ENCODE results near the gene DTNB. TPM values are rescaled to one million over a fixed set of nuclear protein-coding genes. Genes with fewer than 3 reads are reported as not detected.

DTNB gene
- total RNA-seq, 4 donors from 2014 or later = 3.0 to 7.5 (median 4.3) TPM

GRCh38 chr2:25340181-25340921 lies 333.0 kb downstream of the DTNB start:
- Histone ChIP-seq H3K27ac (replicated peaks in 1 of 4) (peak overlapping the region; percentile 86 to 90 (median 88)), H3K36me3 (no peaks in the 10 kb centered on the region), H3K4me1 (peaks cover 51 to 60% (median 59%) of the 10 kb centered on the region in 4 donors), H3K4me3 (peak overlapping the region; percentile 80 to 95 (median 82)), H3K27me3 (no peaks in the 10 kb centered on the region), H3K9me3 (no peaks in the 10 kb centered on the region)
- intact Hi-C loops (cut with DNase I) = loop anchor here (2.0 kb wide), 1 partner anchor 62 kb away; no protein-coding TSS in a partner anchor
- WGBS = 0% methylated on average over 19 of the region's 73 CpGs
- TF ChIP-seq EP300 (IDR thresholded peaks at IDR 0.05) (no peak), CTCF (IDR thresholded peaks at IDR 0.05) (no peak), POLR2A (IDR thresholded peaks at IDR 0.05; ENCODE audit: low read depth) (no peak), POLR2AphosphoS5 (IDR thresholded peaks at IDR 0.05) (no peak)
- DNase-seq (ENCODE audit: extremely low spot score) = no peak

GRCh38 chr2:25339791-25340180 lies 333.6 kb downstream of the DTNB start:
- Histone ChIP-seq H3K36me3 (no peaks in the 10 kb centered on the region), H3K4me3 (peak overlapping the region; percentile 80 to 95 (median 82)), H3K27ac (replicated peaks in 1 of 4) (peak overlapping the region; percentile 86 to 90 (median 88)), H3K4me1 (peaks cover 56 to 65% (median 64%) of the 10 kb centered on the region in 4 donors), H3K9me3 (no peaks in the 10 kb centered on the region), H3K27me3 (no peaks in the 10 kb centered on the region)
- DNase-seq (ENCODE audit: extremely low spot score) = no peak
- intact Hi-C loops (cut with DNase I) = loop anchor here (2.0 kb wide), 1 partner anchor 61 kb away; no protein-coding TSS in a partner anchor
- 11% methylated on average over 8 of the region's 18 CpGs for WGBS
- TF ChIP-seq POLR2A (IDR thresholded peaks at IDR 0.05; ENCODE audit: low read depth) (no peak), POLR2AphosphoS5 (IDR thresholded peaks at IDR 0.05) (no peak), EP300 (IDR thresholded peaks at IDR 0.05) (no peak), CTCF (IDR thresholded peaks at IDR 0.05) (peak in 2 of 3 experiments; percentile 21 to 32)

- TF ChIP-seq POLR2AphosphoS5 (IDR thresholded peaks at IDR 0.05) (peak in 1 of 2 donors; percentile 37), CTCF (IDR thresholded peaks at IDR 0.05) (no peak)
- DNase-seq (ENCODE audit: extremely low spot score) = no peak
- no peaks in the 10 kb centered on the region for H3K9me3 ChIP-seq
- peak overlapping the region; percentile 80 to 95 (median 82) for H3K4me3 ChIP-seq
- intact Hi-C loops (cut with DNase I) = no loop called here
- no peaks in the 10 kb centered on the region for H3K27me3 ChIP-seq
- WGBS = 40% methylated on average over 5 of the region's 8 CpGs
- peak overlapping the region; percentile 86 to 90 (median 88) for H3K27ac ChIP-seq (replicated peaks in 1 of 4)
- H3K4me1 ChIP-seq = peaks cover 56 to 69% (median 68%) of the 10 kb centered on the region in 4 donors
- no peaks in the 10 kb centered on the region for H3K36me3 ChIP-seq
These were observed 334.1 kb downstream of the DTNB start for GRCh38 chr2:25339211-25339674.

- H3K9me3 ChIP-seq = no peaks in the 10 kb centered on the region
- H3K4me3 ChIP-seq = no peak overlapping the region
- peak overlapping the region; percentile 86 to 90 (median 88) for H3K27ac ChIP-seq (replicated peaks in 1 of 4)
- no peak for DNase-seq (ENCODE audit: extremely low spot score)
- intact Hi-C loops (cut with DNase I) = no loop called here
- no peaks in the 10 kb centered on the region for H3K36me3 ChIP-seq
- WGBS = 38% methylated on average over 2 of the region's 13 CpGs
- H3K4me1 ChIP-seq = peaks cover 59 to 77% (median 75%) of the 10 kb centered on the region in 4 donors
- no peaks in the 10 kb centered on the region for H3K27me3 ChIP-seq
- TF ChIP-seq EP300 (IDR thresholded peaks at IDR 0.05) = no peak
- TF ChIP-seq CTCF (IDR thresholded peaks at IDR 0.05) = no peak
- no peak for TF ChIP-seq POLR2AphosphoS5 (IDR thresholded peaks at IDR 0.05)
- TF ChIP-seq POLR2A (IDR thresholded peaks at IDR 0.05; ENCODE audit: low read depth) = no peak
These were observed 335.0 kb downstream of the DTNB start for GRCh38 chr2:25338401-25338800.

Data from esophagus muscularis mucosa (tissue), 4 donors.